Mesenteric fat pad (tissue), 1 donor: ENCODE data around the gene ATP4B. TPM values are rescaled to one million over a fixed set of nuclear protein-coding genes. Genes with fewer than 3 reads are reported as not detected.
A peak's percentile ranks its signal among the peaks of the same experiment; 100 is the strongest.

Experiments
- DNase-seq: peaks from one replicate; pipeline ENCODE4 v3.0.0-alpha.2; 2020; ENCODE audit warnings: low spot score
- total RNA-seq: library from RNA; stranded (reverse); fragmentation: NEBNext Ultra II Directional; extraction: Animal tissue kit (Norgen Biotek cat#: 25700); gene quantifications from one replicate; pipeline ENCODE4 v1.2.1, GENCODE V29; 2021
- donor health status: DM: yes; HTN: yes; CAD: no.

ATP4B gene
- total RNA-seq, 1 donor from 2014 or later: not detected

GRCh38 chr13:113643593-113643992 lies 14.4 kb downstream of the ATP4B start:
- no peak for DNase-seq

GRCh38 chr13:113642563-113642962 lies 15.4 kb downstream of the ATP4B start:
- no peak for DNase-seq

DNA sequence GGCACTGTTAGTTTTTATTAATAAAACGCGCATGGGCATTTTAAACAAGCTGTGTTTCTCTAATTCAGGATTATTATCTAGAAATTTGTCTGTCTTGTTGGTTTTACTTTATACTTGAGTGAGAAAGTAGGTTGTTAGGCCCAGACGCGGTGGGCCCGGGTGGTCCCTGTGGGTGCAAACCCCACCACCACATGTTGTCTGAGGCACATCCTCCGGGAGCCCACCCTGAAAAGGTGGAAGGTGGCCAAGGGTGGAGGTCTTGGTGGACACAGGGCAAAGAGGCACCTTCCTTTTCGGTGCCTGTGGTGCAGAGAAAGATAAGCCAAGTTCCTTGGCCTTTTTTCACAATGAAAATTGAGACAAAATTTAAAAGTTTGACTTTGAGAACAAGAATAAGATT lies 16.6 kb downstream of the ATP4B start:
- peak; percentile 68 for DNase-seq

GRCh38 chr13:113639616-113640262 lies 18.3 kb downstream of the ATP4B start:
- DNase-seq: peak; percentile 86

GRCh38 chr13:113638806-113639205 lies 19.2 kb downstream of the ATP4B start:
- peak; percentile 45 for DNase-seq

DNA sequence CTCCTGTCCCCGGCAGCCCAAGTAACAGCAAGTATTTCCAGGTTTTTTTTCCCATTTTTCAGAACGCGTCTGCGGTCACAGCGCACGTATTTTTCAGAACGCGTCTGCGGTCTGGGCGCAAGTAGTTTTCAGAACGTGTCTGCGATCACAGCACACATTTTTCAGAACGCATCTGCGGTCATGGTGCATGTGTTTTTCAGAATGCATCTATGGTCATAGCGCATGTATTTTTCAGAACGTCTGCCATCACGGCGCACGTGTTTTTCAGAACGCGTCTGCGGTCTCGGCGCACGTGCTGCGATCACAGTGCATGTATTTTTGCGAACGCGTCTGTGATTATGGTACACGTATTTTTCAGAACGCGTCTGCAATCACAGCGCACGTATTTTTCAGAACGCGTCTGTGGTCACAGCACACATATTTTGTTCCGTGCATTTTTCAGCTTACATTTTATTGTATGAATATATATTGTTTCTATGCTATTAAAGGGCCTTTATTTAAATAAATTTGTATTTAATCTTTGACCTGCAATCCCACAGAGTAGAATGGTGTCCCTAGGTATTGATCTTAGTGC lies 19.7 kb downstream of the ATP4B start:
- DNase-seq: peak; percentile 62

DNA sequence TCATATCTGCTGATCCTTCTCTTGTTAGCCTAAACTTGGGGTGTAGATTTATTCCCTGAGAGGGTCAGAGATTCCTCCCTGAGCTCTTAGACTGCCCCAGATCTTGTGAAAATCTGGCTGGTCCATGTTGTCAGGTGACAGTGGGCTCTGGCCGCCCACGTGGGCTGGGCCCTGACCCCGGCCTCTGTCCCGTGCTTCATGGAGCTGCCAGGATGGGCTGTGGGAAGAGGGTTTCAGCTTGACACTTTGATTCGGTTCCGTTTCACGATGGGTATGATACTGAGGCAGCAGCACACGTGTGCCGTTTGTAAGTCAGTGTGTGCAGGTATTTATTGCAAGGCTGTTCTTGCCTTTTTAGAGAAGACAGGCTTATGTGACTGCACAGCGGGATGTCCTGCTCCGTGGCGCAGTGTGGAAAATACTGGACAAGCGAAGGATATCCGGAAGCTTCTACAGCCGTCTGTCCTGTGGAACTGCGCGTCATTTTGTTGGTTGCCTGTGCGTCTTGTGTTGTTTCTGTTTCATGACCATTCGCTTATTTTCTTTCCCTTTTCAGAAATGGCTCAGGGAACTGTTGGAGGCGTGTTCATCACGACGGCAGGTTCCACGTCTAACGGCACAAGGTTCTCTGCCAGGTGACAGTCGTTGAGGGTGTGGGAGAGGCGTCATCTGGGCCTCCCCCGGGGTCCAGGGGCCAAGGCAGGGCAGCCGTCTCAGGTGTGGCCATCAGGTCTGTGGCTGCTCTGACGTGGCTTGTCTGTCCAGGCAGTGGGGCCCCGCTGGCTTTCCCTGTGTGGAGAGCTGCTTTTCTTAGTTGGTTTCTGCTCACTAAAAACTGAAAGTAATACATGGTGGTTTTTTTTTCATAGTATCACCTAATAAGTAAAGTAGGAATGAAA lies 20.5 kb downstream of the ATP4B start:
- DNase-seq: peak; percentile 51

- DNase-seq: peak; percentile 65
These were observed 21.6 kb downstream of the ATP4B start for GRCh38 chr13:113636266-113636963.

GRCh38 chr13:113635709-113636108 lies 22.3 kb downstream of the ATP4B start:
- no peak for DNase-seq

DNA sequence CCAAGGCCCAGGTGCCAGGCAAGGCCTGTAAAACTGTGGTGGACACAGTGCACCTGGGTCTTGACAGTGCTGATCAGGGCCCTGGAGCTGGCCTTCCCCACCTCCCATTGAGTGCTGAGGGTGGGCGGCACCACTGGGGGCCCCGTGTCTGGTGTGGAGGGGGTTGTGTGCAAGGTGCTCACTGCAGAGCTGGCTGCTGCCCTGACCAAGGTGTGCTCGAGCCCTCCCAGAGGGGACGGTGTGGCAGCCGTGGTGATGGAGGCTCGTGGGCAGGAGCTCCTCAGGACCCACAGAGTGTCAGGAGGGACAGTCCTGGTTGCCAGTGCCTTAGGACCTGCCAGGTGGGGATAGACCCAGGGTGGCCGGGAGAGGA lies 23.0 kb downstream of the ATP4B start:
- no peak for DNase-seq

- DNase-seq: no peak
These were observed 23.5 kb downstream of the ATP4B start for GRCh38 chr13:113634279-113635047.

DNA sequence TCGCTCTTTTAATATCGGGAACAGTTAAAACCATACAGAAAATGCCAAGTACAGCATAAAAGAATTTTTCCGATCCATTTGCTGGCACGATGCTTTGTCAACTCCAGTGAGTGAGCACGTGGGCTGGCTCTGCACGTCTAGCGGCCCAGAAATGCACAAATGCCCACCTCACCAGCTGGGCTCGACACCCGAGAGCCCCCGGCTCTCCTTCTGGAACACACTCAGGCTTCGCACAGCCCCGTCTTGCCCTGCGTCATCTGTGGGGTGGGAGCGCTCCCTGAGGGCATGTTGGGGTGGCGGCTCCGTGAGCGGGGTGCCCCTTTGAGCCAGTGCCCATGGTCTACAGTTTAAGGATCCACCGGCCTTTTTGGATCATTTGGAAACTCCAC lies 24.5 kb downstream of the ATP4B start:
- DNase-seq: no peak

DNA sequence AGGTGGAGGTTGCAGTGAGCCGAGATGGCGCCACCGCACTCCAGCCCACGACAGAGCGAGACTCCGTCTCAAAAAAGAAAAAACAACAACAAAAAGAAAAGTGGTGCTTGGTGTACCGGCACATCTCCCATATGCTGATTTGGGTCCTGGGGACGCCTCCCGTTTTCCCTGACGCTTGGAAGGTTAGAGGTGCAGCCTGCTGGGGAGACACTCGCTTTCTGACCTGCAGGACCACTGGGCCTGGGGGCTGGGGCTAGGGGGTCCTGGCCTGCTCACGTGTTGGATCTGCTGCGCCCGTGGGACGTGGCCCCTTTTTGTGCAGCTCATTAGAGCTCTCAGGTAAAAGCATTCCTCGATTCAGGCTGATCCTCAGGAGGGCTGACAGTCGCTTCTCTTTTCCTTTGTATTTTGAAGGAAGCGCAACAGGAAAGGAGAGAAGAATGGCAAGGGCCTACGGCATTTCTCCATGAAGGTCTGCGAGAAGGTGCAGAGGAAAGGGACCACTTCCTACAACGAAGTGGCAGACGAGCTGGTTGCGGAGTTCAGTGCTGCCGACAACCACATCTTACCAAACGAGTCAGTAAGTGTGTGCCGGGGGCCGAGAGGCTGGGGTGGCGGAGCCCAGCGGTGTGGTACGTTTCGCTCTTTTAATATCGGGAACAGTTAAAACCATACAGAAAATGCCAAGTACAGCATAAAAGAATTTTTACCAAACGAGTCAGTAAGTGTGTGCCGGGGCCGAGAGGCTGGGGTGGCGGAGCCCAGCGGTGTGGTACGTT lies 25.1 kb downstream of the ATP4B start:
- no peak for DNase-seq

DNA sequence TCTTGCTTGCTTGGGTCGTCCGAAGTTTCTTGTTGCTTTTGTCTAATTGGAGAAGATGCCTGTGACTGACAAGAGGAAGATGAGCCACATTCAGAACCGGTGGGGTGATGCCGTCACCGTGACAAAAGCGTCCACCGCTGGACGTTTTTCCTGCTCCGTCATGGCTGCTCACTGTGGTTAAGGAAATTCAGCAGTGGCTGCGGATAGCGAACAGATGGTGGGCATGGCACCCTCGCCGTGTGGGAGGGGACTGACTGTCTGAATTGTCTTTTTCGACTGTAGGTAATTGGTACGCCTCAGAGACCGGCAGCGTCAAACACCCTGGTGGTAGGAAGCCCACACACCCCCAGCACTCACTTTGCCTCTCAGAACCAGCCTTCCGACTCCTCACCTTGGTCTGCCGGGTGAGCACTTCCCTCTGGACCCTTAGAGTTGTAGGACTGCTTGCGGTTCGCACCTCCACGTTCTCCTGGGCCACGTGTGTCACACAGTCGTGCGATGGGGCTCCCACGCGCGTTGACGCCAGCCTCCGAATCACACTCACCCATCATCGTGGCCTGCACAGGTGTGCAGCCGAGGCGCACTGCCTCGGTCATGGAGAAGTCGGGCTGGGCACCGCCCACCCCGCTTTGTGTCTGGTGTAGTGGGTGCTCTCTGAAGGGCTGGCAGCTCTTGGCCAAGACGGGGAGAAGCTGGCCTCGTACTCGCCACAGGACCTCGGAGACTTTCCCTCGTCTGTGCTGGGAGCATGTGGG lies 26.5 kb downstream of the ATP4B start:
- no peak for DNase-seq

DNA sequence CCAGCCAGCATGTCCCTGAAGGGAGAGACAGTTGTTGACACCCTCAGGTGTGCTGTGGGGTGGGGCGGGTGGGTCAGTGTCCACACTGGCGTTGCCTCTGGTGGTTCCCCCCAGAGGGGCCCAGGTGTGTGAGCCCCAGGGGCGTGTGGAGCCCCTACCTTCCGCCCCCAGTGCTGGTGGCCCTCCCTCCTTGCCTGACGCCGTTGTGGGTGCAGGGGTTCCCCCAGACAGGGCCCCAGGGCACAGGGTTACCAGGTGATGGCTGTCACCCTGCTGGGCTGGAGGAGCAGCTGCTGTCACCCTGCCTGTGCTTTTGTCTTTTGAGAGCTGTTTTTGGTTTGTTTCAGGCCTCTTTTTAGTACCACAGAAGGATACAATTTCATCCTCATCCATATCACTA lies 27.2 kb downstream of the ATP4B start:
- DNase-seq: no peak

- DNase-seq: no peak
These were observed 27.7 kb downstream of the ATP4B start for GRCh38 chr13:113630296-113630695.

GRCh38 chr13:113629866-113630265 lies 28.1 kb downstream of the ATP4B start:
- DNase-seq: no peak

- DNase-seq: no peak
These were observed 29.4 kb downstream of the ATP4B start for GRCh38 chr13:113628291-113629270.
